HepG2 (cell line): Measurements from ENCODE around the gene DRG1. TPM values are rescaled to one million over a fixed set of nuclear protein-coding genes. Genes with fewer than 3 reads are reported as not detected.

Experiments used
- ATAC-seq: fragments of 200-7000 bp; cut with Tn5 transposase; 3 replicates; pipeline ENCODE4 v1.9.1; 2020; ENCODE audit warnings: mild to moderate bottlenecking, moderate library complexity
- BruUV-seq: library from RNA; stranded (reverse); fragments of 400-500 nt; replicated peaks from 2 replicates; lab custom pipeline; 2021; lab: Mats Ljungman, UMichigan
- CTCF ChIA-PET: fragments of 300-600 bp; formaldehyde crosslinking; extraction: SDS; loops from one replicate; lab custom pipeline; 2021; ENCODE audit warnings: low total read pairs, inconsistent platforms, low intra/inter-chr PET ratio; lab: Yijun Ruan, JAX
- POLR2A ChIA-PET: fragments of 350-600 bp; sonication (Branson Sonifier 250); formaldehyde crosslinking; loops from one replicate; lab custom pipeline; 2020; ENCODE audit warnings: antibody characterized with exemption, inconsistent platforms; lab: Yijun Ruan, JAX
- DNase-seq: peaks from one replicate; pipeline ENCODE4 v3.0.0-alpha.2; 2015; ENCODE audit warnings: low spot score
- FAIRE-seq: peaks from 3 replicates; lab custom pipeline; 2011; peaks lifted over from hg19 to GRCh38; lab: Jason Lieb, UNC
- H2AFZ ChIP-seq: one replicate; pipeline ENCODE4 v1.6.1; 2011; ENCODE audit warnings: low read length, inconsistent platforms
- H3K27ac ChIP-seq: fragments of 300-600 bp; 3 replicates; pipeline ENCODE4 v1.8.0; 2011; ENCODE audit warnings: mixed run types, mild to moderate bottlenecking, mixed read lengths, low read length, inconsistent platforms; ENCODE audit not compliant: insufficient read depth; ENCODE audit errors: extremely low read length
- H3K27me3 ChIP-seq, 2 experiments: fragments of 200-600 bp in 1 of 2; 2 replicates in 1 of 2; 3 replicates in 1 of 2; pipeline versions ENCODE4 v1.6.0 to v1.8.0; 2011; ENCODE audit warnings: low read length in 2 of 2, mild to moderate bottlenecking in 2 of 2, moderate library complexity in 2 of 2, inconsistent platforms in 1 of 2; ENCODE audit not compliant: insufficient read depth in 2 of 2, control insufficient read depth in 1 of 2
- H3K36me3 ChIP-seq, 2 experiments: fragments of 200-600 bp in 1 of 2; replicated peaks in 1 of 2; 2 replicates in 1 of 2; 3 replicates in 1 of 2; pipeline versions ENCODE4 v1.5.1 to v1.8.0; 2011; ENCODE audit warnings: low read length in 2 of 2, inconsistent platforms in 1 of 2; ENCODE audit not compliant: insufficient read depth in 2 of 2, control insufficient read depth in 1 of 2
- H3K4me1 ChIP-seq: 2 replicates; pipeline ENCODE4 v1.5.1; 2012; ENCODE audit warnings: low read length, inconsistent platforms; ENCODE audit not compliant: insufficient read depth
- H3K4me2 ChIP-seq: 2 replicates; pipeline ENCODE4 v1.6.0; 2011; ENCODE audit warnings: low read depth, low read length, inconsistent platforms
- H3K4me3 ChIP-seq, 3 experiments: fragments of 200-600 bp in 1 of 3; sonication (generic), shearing (Covaris generic) in 1 of 3; replicated peaks in 1 of 3; 2 replicates each; pipeline ENCODE4 v1.5.1; 2011 to 2016; ENCODE audit warnings: low read length in 3 of 3, inconsistent platforms in 2 of 3, low read depth in 2 of 3, mild to moderate bottlenecking in 2 of 3, control low read depth in 1 of 3, mixed read lengths in 1 of 3; ENCODE audit not compliant: insufficient read depth in 1 of 3
- H3K79me2 ChIP-seq: one replicate; pipeline ENCODE4 v1.6.1; 2011; ENCODE audit warnings: low read length, inconsistent platforms; ENCODE audit not compliant: insufficient read depth
- H3K9ac ChIP-seq: 2 replicates; pipeline ENCODE4 v1.6.0; 2011; ENCODE audit warnings: mild to moderate bottlenecking, low read depth, low read length, inconsistent platforms; ENCODE audit not compliant: insufficient read depth
- H3K9me3 ChIP-seq: 2 replicates; pipeline ENCODE4 v1.5.1; 2012; ENCODE audit warnings: mild to moderate bottlenecking, low read length
- H4K20me1 ChIP-seq: 2 replicates; pipeline ENCODE4 v1.6.0; 2011; ENCODE audit warnings: inconsistent platforms, mild to moderate bottlenecking, low read length, moderate library complexity; ENCODE audit not compliant: insufficient read depth
- FOXA1 ChIP-seq, 2 experiments: fragments of 450-650 bp in 1 of 2; sonication (generic) in 1 of 2; formaldehyde crosslinking in 1 of 2; IDR thresholded peaks; 2 replicates each; pipeline versions ENCODE4 v1.4.0 to v1.6.1; 2016 to 2020; ENCODE audit warnings: missing genetic modification reagents in 1 of 2
- FOXJ3 ChIP-seq: sonication (generic); formaldehyde crosslinking; IDR thresholded peaks from 2 replicates; pipeline ENCODE4 v1.4.0; 2020; ENCODE audit warnings: missing genetic modification reagents, mild to moderate bottlenecking, borderline replicate concordance
- HMG20A ChIP-seq: IDR thresholded peaks from 2 replicates; pipeline ENCODE4 v1.6.1; 2016; ENCODE audit warnings: borderline replicate concordance
- NKX3-1 ChIP-seq: sonication (generic); formaldehyde crosslinking; IDR thresholded peaks from 2 replicates; pipeline ENCODE4 v1.5.0; 2020; ENCODE audit warnings: missing genetic modification reagents
- RBAK ChIP-seq: sonication (generic); formaldehyde crosslinking; IDR thresholded peaks from 2 replicates; pipeline ENCODE4 v1.5.1; 2020; ENCODE audit warnings: mild to moderate bottlenecking, missing genetic modification reagents
- SP1 ChIP-seq, 2 experiments: fragments of 450-650 bp in 1 of 2; sonication (generic) in 1 of 2; formaldehyde crosslinking in 1 of 2; IDR thresholded peaks; 2 replicates each; pipeline versions ENCODE4 v1.4.0 to v1.6.1; 2016 to 2020; ENCODE audit warnings: missing genetic modification reagents in 1 of 2
- ZNF616 ChIP-seq: sonication (generic); formaldehyde crosslinking; IDR thresholded peaks from 2 replicates; pipeline ENCODE4 v1.5.0; 2020; ENCODE audit warnings: low read depth, mild to moderate bottlenecking, missing genetic modification reagents
- WGBS: methylation state at CpG from one replicate; pipeline ENCODE4 v1.1.6; 2017; ENCODE audit warnings: low lambda C conversion rate; 5-methylcytosine and 5-hydroxymethylcytosine counted together
- in situ Hi-C: cut with HindIII; loops from 2 replicates; pipeline ENCODE4 v1.10.0; 2017; ENCODE audit warnings: low pct_unique_long_range_greater_than_20kb; ENCODE audit not compliant: extremely low pct_ligation_motif_present
- intact Hi-C: fragments of 100-400 bp; cut with micrococcal nuclease; formaldehyde crosslinking; loops from one replicate; pipeline ENCODE4 v1.10.0; 2022; ENCODE audit not compliant: unreplicated experiment
- polyA plus RNA-seq, 8 experiments: library from polyadenylated mRNA; depleted of rRNA in 3 of 8; stranded (reverse) in 7 of 8; unstranded in 1 of 8; fragments of >200 nt; fragmentation: Illumina TruSeq in 4 of 8; extraction: Trizol in 4 of 8; gene quantifications; 2 replicates each; pipeline versions ENCODE4 v1.2.1 to v1.2.3, GENCODE V29; 2011 to 2016; ENCODE audit warnings: low read depth in 4 of 8, missing spikeins in 1 of 8, mixed read lengths in 1 of 8; ENCODE audit not compliant: insufficient read depth in 1 of 8
- total RNA-seq, 5 experiments: library from RNA; depleted of rRNA; stranded (reverse); fragments of >200 nt; fragmentation: Illumina TruSeq; extraction: Trizol; gene quantifications; 2 replicates each; pipeline ENCODE4 v1.2.3, GENCODE V29; 2016; ENCODE audit warnings: low read depth in 1 of 5
- TF ChIP-seq, protein P1 (sequence below): sonication (generic); formaldehyde crosslinking; IDR thresholded peaks from 2 replicates; pipeline ENCODE4 v1.5.1; 2020; ENCODE audit warnings: mild to moderate bottlenecking, missing genetic modification reagents, moderate library complexity
- TF ChIP-seq, protein P2 (sequence below): sonication (generic); formaldehyde crosslinking; IDR thresholded peaks from 2 replicates; pipeline ENCODE4 v1.4.0; 2020; ENCODE audit warnings: missing genetic modification reagents
- TF ChIP-seq, protein P3 (sequence below): IDR thresholded peaks from 2 replicates; pipeline ENCODE4 v1.6.1; 2018; ENCODE audit warnings: missing genetic modification reagents
- TF ChIP-seq, protein P4 (sequence below): sonication (generic); formaldehyde crosslinking; IDR thresholded peaks from 2 replicates; pipeline ENCODE4 v1.4.0; 2020; ENCODE audit warnings: mild to moderate bottlenecking, missing genetic modification reagents
- TF ChIP-seq, protein P5 (sequence below): sonication (generic); IDR thresholded peaks from 2 replicates; pipeline ENCODE4 v1.6.1; 2016; ENCODE audit warnings: low read depth, borderline replicate concordance
- TF ChIP-seq, protein P6 (sequence below): IDR thresholded peaks from 2 replicates; pipeline ENCODE4 v1.6.1; 2016; ENCODE audit warnings: low read depth

The DRG1 gene
- total and polyA plus RNA-seq, 2 of the 13 experiments (the other 11 are each of a cell fraction or from before 2014, with no cell fraction given): 59.0 to 94.8 TPM

DNA sequence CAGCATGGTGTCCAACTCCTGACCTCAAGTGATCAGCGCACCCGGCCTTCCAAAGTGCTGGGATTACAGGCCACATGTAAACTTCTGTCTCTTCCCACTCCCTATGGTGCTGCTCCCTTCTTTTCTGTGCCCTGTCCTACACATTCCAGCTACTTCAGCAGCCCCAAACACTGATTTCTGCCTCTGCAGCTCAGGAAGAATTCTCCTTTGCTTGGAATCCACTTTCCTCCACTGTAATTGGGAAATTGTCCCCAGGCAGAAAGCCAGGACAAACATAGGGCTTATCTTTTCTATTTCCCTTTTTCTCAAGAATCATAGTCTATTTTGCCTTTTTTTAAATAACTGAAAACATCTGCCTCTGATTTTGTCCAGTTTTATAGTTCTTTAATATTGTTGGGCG lies 21.3 kb upstream of the DRG1 start:
- Histone ChIP-seq H3K9me3 (no peaks in the 10 kb centered on the region), H4K20me1 (no peaks in the 10 kb centered on the region), H3K36me3 (no peaks in the 10 kb centered on the region), H2AFZ (no peak overlapping the region), H3K4me3 (no peak overlapping the region), H3K4me2 (no peak overlapping the region), H3K79me2 (no peaks in the 10 kb centered on the region), H3K9ac (no peak overlapping the region), H3K27ac (no peak overlapping the region), H3K4me1 (no peaks in the 10 kb centered on the region), H3K27me3 (no peaks in the 10 kb centered on the region)
- BruUV-seq: no TSS peak
- WGBS: 83% methylated on average over 3 of the region's 3 CpGs
- ATAC-seq (no peak), DNase-seq (no peak), FAIRE-seq (no peak)
- ChIA-PET CTCF (no interaction called here), POLR2A (no interaction called here)
- in situ Hi-C loops: no loop called here
- intact Hi-C loops: no loop called here
- TF ChIP-seq, protein P1, sequence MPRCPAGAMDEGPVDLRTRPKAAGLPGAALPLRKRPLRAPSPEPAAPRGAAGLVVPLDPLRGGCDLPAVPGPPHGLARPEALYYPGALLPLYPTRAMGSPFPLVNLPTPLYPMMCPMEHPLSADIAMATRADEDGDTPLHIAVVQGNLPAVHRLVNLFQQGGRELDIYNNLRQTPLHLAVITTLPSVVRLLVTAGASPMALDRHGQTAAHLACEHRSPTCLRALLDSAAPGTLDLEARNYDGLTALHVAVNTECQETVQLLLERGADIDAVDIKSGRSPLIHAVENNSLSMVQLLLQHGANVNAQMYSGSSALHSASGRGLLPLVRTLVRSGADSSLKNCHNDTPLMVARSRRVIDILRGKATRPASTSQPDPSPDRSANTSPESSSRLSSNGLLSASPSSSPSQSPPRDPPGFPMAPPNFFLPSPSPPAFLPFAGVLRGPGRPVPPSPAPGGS (CRISPR knock-in tag): no peak
- TF ChIP-seq, protein P2, sequence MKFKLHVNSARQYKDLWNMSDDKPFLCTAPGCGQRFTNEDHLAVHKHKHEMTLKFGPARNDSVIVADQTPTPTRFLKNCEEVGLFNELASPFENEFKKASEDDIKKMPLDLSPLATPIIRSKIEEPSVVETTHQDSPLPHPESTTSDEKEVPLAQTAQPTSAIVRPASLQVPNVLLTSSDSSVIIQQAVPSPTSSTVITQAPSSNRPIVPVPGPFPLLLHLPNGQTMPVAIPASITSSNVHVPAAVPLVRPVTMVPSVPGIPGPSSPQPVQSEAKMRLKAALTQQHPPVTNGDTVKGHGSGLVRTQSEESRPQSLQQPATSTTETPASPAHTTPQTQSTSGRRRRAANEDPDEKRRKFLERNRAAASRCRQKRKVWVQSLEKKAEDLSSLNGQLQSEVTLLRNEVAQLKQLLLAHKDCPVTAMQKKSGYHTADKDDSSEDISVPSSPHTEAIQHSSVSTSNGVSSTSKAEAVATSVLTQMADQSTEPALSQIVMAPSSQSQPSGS (CRISPR knock-in tag): no peak
- TF ChIP-seq, protein P3, sequence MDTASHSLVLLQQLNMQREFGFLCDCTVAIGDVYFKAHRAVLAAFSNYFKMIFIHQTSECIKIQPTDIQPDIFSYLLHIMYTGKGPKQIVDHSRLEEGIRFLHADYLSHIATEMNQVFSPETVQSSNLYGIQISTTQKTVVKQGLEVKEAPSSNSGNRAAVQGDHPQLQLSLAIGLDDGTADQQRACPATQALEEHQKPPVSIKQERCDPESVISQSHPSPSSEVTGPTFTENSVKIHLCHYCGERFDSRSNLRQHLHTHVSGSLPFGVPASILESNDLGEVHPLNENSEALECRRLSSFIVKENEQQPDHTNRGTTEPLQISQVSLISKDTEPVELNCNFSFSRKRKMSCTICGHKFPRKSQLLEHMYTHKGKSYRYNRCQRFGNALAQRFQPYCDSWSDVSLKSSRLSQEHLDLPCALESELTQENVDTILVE (CRISPR knock-in tag): no peak
- TF ChIP-seq HMG20A (CRISPR knock-in tag) (no peak), RBAK (CRISPR knock-in tag) (no peak), ZNF616 (no peak), NKX3-1 (CRISPR knock-in tag) (no peak), FOXJ3 (CRISPR knock-in tag) (no peak), FOXA1 (IDR thresholded peaks at IDR 0.05) (no peak), FOXA1 (CRISPR knock-in tag; IDR thresholded peaks at IDR 0.05) (no peak), SP1 (IDR thresholded peaks at IDR 0.05) (no peak), SP1 (CRISPR knock-in tag; IDR thresholded peaks at IDR 0.05) (no peak)
- TF ChIP-seq, protein P4, sequence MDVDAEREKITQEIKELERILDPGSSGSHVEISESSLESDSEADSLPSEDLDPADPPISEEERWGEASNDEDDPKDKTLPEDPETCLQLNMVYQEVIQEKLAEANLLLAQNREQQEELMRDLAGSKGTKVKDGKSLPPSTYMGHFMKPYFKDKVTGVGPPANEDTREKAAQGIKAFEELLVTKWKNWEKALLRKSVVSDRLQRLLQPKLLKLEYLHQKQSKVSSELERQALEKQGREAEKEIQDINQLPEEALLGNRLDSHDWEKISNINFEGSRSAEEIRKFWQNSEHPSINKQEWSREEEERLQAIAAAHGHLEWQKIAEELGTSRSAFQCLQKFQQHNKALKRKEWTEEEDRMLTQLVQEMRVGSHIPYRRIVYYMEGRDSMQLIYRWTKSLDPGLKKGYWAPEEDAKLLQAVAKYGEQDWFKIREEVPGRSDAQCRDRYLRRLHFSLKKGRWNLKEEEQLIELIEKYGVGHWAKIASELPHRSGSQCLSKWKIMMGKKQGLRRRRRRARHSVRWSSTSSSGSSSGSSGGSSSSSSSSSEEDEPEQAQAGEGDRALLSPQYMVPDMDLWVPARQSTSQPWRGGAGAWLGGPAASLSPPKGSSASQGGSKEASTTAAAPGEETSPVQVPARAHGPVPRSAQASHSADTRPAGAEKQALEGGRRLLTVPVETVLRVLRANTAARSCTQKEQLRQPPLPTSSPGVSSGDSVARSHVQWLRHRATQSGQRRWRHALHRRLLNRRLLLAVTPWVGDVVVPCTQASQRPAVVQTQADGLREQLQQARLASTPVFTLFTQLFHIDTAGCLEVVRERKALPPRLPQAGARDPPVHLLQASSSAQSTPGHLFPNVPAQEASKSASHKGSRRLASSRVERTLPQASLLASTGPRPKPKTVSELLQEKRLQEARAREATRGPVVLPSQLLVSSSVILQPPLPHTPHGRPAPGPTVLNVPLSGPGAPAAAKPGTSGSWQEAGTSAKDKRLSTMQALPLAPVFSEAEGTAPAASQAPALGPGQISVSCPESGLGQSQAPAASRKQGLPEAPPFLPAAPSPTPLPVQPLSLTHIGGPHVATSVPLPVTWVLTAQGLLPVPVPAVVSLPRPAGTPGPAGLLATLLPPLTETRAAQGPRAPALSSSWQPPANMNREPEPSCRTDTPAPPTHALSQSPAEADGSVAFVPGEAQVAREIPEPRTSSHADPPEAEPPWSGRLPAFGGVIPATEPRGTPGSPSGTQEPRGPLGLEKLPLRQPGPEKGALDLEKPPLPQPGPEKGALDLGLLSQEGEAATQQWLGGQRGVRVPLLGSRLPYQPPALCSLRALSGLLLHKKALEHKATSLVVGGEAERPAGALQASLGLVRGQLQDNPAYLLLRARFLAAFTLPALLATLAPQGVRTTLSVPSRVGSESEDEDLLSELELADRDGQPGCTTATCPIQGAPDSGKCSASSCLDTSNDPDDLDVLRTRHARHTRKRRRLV (CRISPR knock-in tag): no peak
- TF ChIP-seq, protein P5, sequence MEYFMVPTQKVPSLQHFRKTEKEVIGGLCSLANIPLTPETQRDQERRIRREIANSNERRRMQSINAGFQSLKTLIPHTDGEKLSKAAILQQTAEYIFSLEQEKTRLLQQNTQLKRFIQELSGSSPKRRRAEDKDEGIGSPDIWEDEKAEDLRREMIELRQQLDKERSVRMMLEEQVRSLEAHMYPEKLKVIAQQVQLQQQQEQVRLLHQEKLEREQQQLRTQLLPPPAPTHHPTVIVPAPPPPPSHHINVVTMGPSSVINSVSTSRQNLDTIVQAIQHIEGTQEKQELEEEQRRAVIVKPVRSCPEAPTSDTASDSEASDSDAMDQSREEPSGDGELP: no peak
- TF ChIP-seq, protein P6, sequence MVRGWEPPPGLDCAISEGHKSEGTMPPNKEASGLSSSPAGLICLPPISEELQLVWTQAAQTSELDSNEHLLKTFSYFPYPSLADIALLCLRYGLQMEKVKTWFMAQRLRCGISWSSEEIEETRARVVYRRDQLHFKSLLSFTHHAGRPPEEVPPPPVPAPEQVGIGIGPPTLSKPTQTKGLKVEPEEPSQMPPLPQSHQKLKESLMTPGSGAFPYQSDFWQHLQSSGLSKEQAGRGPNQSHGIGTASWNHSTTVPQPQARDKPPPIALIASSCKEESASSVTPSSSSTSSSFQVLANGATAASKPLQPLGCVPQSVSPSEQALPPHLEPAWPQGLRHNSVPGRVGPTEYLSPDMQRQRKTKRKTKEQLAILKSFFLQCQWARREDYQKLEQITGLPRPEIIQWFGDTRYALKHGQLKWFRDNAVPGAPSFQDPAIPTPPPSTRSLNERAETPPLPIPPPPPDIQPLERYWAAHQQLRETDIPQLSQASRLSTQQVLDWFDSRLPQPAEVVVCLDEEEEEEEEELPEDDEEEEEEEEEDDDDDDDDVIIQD (CRISPR knock-in tag): no peak
